CD14-positive monocyte (primary cell): ENCODE measurements around the gene PLCD1. TPM values are rescaled to one million over a fixed set of nuclear protein-coding genes. Genes with fewer than 3 reads are reported as not detected.

Experiments used
- DNase-seq, 3 donors: peaks; one replicate each; pipeline ENCODE4 v3.0.0-alpha.2; 2011 to 2022
- H2AFZ ChIP-seq: 2 replicates; pipeline ENCODE4 v1.6.0; 2012; ENCODE audit warnings: mild to moderate bottlenecking, low read depth, low read length, inconsistent platforms; ENCODE audit not compliant: insufficient read depth, poor library complexity, severe bottlenecking
- H3K27ac ChIP-seq, 2 donors: 1 replicate in 1 of 2; 2 replicates in 1 of 2; pipeline ENCODE4 v1.5.1; 2012 to 2013; ENCODE audit warnings: low read length in 2 of 2, control low read depth in 1 of 2, inconsistent platforms in 1 of 2, low read depth in 1 of 2, mild to moderate bottlenecking in 1 of 2
- H3K27me3 ChIP-seq, 2 donors: one replicate each; pipeline versions ENCODE4 v1.6.0 to v1.6.1; 2011 to 2013; ENCODE audit warnings: low read length in 2 of 2; ENCODE audit not compliant: control insufficient read depth in 2 of 2, insufficient read depth in 2 of 2
- H3K36me3 ChIP-seq, 2 donors: replicated peaks in 1 of 2; 1 replicate in 1 of 2; 2 replicates in 1 of 2; pipeline versions ENCODE4 v1.5.1 to v1.6.1; 2012 to 2013; ENCODE audit warnings: low read length in 2 of 2, control low read depth in 1 of 2, inconsistent platforms in 1 of 2, mild to moderate bottlenecking in 1 of 2; ENCODE audit not compliant: insufficient read depth in 2 of 2, control insufficient read depth in 1 of 2
- H3K4me1 ChIP-seq, 2 donors: 1 replicate in 1 of 2; 2 replicates in 1 of 2; pipeline versions ENCODE4 v1.5.1 to v1.6.1; 2012 to 2013; ENCODE audit warnings: low read length in 2 of 2, control low read depth in 1 of 2, inconsistent platforms in 1 of 2, mild to moderate bottlenecking in 1 of 2, moderate library complexity in 1 of 2; ENCODE audit not compliant: insufficient read depth in 2 of 2, control insufficient read depth in 1 of 2
- H3K4me2 ChIP-seq: replicated peaks from 2 replicates; pipeline ENCODE3; 2012; ENCODE audit warnings: low read length, moderate library complexity, mild to moderate bottlenecking; ENCODE audit not compliant: poor library complexity, severe bottlenecking; ENCODE audit errors: extremely low read depth
- H3K4me3 ChIP-seq, 3 experiments: fragments of 200-600 bp in 1 of 3; sonication (generic) in 1 of 3; replicated peaks in 1 of 3; 1 replicate in 2 of 3; 2 replicates in 1 of 3; pipeline ENCODE4 v1.5.1; 2011 to 2013; ENCODE audit warnings: low read length in 3 of 3, mild to moderate bottlenecking in 3 of 3, control low read depth in 2 of 3, low read depth in 2 of 3, inconsistent platforms in 1 of 3, moderate library complexity in 1 of 3
- H3K79me2 ChIP-seq: 2 replicates; pipeline ENCODE4 v1.6.0; 2012; ENCODE audit warnings: mild to moderate bottlenecking, control low read depth, inconsistent platforms, low read length, moderate library complexity; ENCODE audit not compliant: insufficient read depth
- H3K9ac ChIP-seq: 2 replicates; pipeline ENCODE4 v1.6.0; 2017; ENCODE audit warnings: low read length, mild to moderate bottlenecking; ENCODE audit not compliant: insufficient read depth, poor library complexity, severe bottlenecking
- H3K9me3 ChIP-seq, 2 donors: replicated peaks in 1 of 2; 1 replicate in 1 of 2; 2 replicates in 1 of 2; pipeline versions ENCODE4 v1.5.1 to v1.6.1; 2012 to 2013; ENCODE audit warnings: low read length in 2 of 2, control low read depth in 1 of 2; ENCODE audit not compliant: control insufficient read depth in 1 of 2, insufficient read depth in 1 of 2
- H4K20me1 ChIP-seq: 2 replicates; pipeline ENCODE4 v1.6.0; 2012; ENCODE audit warnings: mild to moderate bottlenecking, low read length, control low read depth, moderate library complexity; ENCODE audit not compliant: insufficient read depth
- H3K27ac Mint-ChIP-seq, 7 donors: one replicate each; pipeline ENCODE4 v1.8.0; 2020; ENCODE audit warnings: mild to moderate bottlenecking in 7 of 7, mixed read lengths in 7 of 7, moderate library complexity in 6 of 7, inconsistent platforms in 2 of 7
- H3K27me3 Mint-ChIP-seq, 3 donors: one replicate each; pipeline ENCODE4 v1.8.0; 2021 to 2022; ENCODE audit warnings: low read depth in 3 of 3, mild to moderate bottlenecking in 3 of 3, mixed read lengths in 3 of 3, moderate library complexity in 3 of 3, inconsistent platforms in 1 of 3
- H3K36me3 Mint-ChIP-seq, 2 donors: one replicate each; pipeline ENCODE4 v1.8.0; 2020; ENCODE audit warnings: mixed read lengths in 2 of 2, inconsistent platforms in 1 of 2, mild to moderate bottlenecking in 1 of 2
- H3K4me1 Mint-ChIP-seq: one replicate; pipeline ENCODE4 v1.8.0; 2020; ENCODE audit warnings: mild to moderate bottlenecking, mixed read lengths
- H3K4me3 Mint-ChIP-seq, 2 donors: one replicate each; pipeline ENCODE4 v1.8.0; 2020; ENCODE audit warnings: mild to moderate bottlenecking in 2 of 2, mixed read lengths in 2 of 2, moderate library complexity in 1 of 2
- H3K9me3 Mint-ChIP-seq, 7 donors: one replicate each; pipeline ENCODE4 v1.8.0; 2020 to 2022; ENCODE audit warnings: mixed read lengths in 7 of 7, mild to moderate bottlenecking in 6 of 7, moderate library complexity in 6 of 7, inconsistent platforms in 2 of 7
- CTCF ChIP-seq: fragments of 200-600 bp; IDR thresholded peaks from one replicate; pipeline ENCODE4 v1.8.0; 2022; ENCODE audit warnings: antibody characterized with exemption, mild to moderate bottlenecking
- WGBS: methylation state at CpG from one replicate; pipeline ENCODE4 v1.1.5; 2013; ENCODE audit warnings: missing lambda C conversion rate; ENCODE audit not compliant: insufficient coverage; 5-methylcytosine and 5-hydroxymethylcytosine counted together
- intact Hi-C, 2 donors: fragments of 100-400 bp; cut with micrococcal nuclease; formaldehyde crosslinking; loops; one replicate each; pipeline versions ENCODE4 v1.15.0 to v1.15.1; 2023
- polyA plus RNA-seq, 3 donors: library from polyadenylated mRNA; depleted of rRNA in 1 of 3; unstranded in 2 of 3; stranded (reverse) in 1 of 3; fragments of 300-500 nt in 2 of 3; fragments of >200 nt in 1 of 3; fragmentation: Illumina TruSeq in 2 of 3; gene quantifications; 1 replicate in 2 of 3; 2 replicates in 1 of 3; pipeline ENCODE4 v1.2.3, GENCODE V29; 2012 to 2021

Gene PLCD1
- polyA plus RNA-seq, 3 donors, result 4.1 to 6.4 (median 6.0) TPM

DNA sequence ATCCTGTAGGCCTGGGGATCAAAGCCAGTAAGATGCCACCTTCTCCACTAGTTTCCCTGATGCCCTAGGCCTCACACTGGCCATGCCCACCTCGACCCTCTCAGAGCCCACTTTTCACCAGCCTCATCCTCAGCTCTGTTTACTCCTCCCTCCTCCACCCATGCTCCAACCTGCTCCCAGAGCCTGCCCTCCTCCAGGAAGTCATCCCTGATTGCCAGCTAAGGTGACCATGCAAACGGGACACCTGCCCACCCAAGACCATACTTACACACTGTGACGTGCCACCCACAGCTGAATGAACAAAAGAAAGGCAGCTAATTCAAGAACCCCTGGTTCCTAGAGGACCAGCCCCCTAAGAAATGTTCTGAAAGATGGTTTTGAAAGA lies 9.1 kb downstream of the PLCD1 start:
- Histone ChIP-seq H3K36me3 (peaks cover 10 to 14% of the 10 kb centered on the region in 2 donors), H3K79me2 (no peaks in the 10 kb centered on the region), H3K4me2 (no peak overlapping the region), H3K27me3 (no peaks in the 10 kb centered on the region), H3K9me3 (peaks cover 0 to 5% of the 10 kb centered on the region in 2 donors), H3K4me3 (no peak overlapping the region), H2AFZ (no peak overlapping the region), H4K20me1 (no peaks in the 10 kb centered on the region), H3K27ac (no peak overlapping the region), H3K4me1 (peaks cover 13 to 15% of the 10 kb centered on the region in 2 donors), H3K9ac (no peak overlapping the region)
- 91% methylated on average over 1 of the region's 3 CpGs for WGBS
- no peak overlapping the region for H3K27ac Mint-ChIP-seq
- TF ChIP-seq CTCF, result no peak
- H3K36me3 Mint-ChIP-seq, result peaks cover 25 to 35% of the 10 kb centered on the region in 2 donors
- peaks cover 0 to 4% (median 0%) of the 10 kb centered on the region in 3 donors for H3K27me3 Mint-ChIP-seq
- no peak overlapping the region for H3K4me3 Mint-ChIP-seq
- H3K4me1 Mint-ChIP-seq, result peaks cover 15% of the 10 kb centered on the region
- DNase-seq, result no peak
- intact Hi-C loops, result no loop called here
- peaks cover 6 to 9% (median 8%) of the 10 kb centered on the region in 7 donors for H3K9me3 Mint-ChIP-seq

DNA sequence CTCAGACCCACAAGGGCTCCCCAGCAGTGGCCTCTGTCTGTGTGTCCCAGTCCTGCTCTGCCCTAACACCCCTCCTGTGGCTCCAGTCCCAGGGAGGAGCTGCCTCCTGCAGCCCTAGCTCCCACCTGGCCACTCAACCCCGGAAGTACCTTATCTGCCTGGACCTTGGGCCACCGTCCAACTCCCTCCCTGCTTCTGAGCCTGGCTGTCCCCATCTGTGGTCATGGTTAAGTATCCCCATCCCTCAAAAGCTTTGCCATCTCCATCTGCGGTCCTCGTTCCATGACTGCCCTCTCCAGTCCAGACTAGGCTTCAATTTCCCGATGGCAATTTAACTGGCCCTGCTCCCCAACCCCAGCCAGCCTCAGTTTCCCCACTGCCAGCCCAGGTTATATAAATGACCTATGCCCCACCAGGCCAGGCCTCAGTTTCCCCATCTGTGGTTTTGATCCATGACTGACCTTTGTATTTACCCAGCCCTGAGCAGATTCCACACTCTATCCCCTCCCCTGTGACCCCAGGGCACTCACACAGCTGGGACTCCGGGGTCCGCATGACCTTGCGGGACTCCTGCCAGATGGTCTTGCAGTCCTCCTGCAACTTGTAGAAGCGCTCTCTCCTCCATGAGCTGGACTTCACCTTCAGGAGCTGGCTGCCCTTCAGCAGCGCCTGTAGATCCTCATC lies 9.6 kb downstream of the PLCD1 start:
- peaks cover 6 to 9% (median 8%) of the 10 kb centered on the region in 7 donors for H3K9me3 Mint-ChIP-seq
- no peak for TF ChIP-seq CTCF
- intact Hi-C loops, result no loop called here
- peaks cover 30 to 40% of the 10 kb centered on the region in 2 donors for H3K36me3 Mint-ChIP-seq
- H3K4me3 Mint-ChIP-seq, result no peak overlapping the region
- Histone ChIP-seq H3K79me2 (no peaks in the 10 kb centered on the region), H3K27ac (no peak overlapping the region), H3K4me2 (no peak overlapping the region), H3K36me3 (peaks cover 10 to 17% of the 10 kb centered on the region in 2 donors), H2AFZ (no peak overlapping the region), H4K20me1 (no peaks in the 10 kb centered on the region), H3K4me3 (no peak overlapping the region), H3K9ac (no peak overlapping the region), H3K27me3 (no peaks in the 10 kb centered on the region), H3K9me3 (peaks cover 0 to 5% of the 10 kb centered on the region in 2 donors), H3K4me1 (peaks cover 11 to 13% of the 10 kb centered on the region in 2 donors)
- peaks cover 0 to 3% (median 0%) of the 10 kb centered on the region in 3 donors for H3K27me3 Mint-ChIP-seq
- peaks cover 19% of the 10 kb centered on the region for H3K4me1 Mint-ChIP-seq
- WGBS, result 98% methylated on average over 10 of the region's 10 CpGs
- no peak for DNase-seq
- no peak overlapping the region for H3K27ac Mint-ChIP-seq
